Mesodermal cell (in vitro differentiated cells): ENCODE results near the gene STRADB.
"Not testable (repeated sequence)": the region's sequence is repeated elsewhere in the genome, so short reads cannot be mapped to it uniquely, and the experiment has no call there.

ENCODE experiments used
- H3K27ac ChIP-seq: 2 replicates; pipeline ENCODE4 v1.7.0; 2013; ENCODE audit warnings: mild to moderate bottlenecking, low read depth, low read length, moderate library complexity; ENCODE audit not compliant: severe bottlenecking
- H3K36me3 ChIP-seq: 2 replicates; pipeline ENCODE4 v1.7.1; 2013; ENCODE audit warnings: mild to moderate bottlenecking, low read length, moderate library complexity; ENCODE audit not compliant: control insufficient read depth, insufficient read depth
- H3K4me1 ChIP-seq: one replicate; pipeline ENCODE4 v1.7.1; 2013; ENCODE audit warnings: mild to moderate bottlenecking, low read length; ENCODE audit not compliant: insufficient read depth, control insufficient read depth, poor library complexity, severe bottlenecking
- H3K4me3 ChIP-seq: 2 replicates; pipeline ENCODE4 v1.7.0; 2013; ENCODE audit warnings: low read length, control low read depth, mild to moderate bottlenecking; ENCODE audit not compliant: insufficient read depth, poor library complexity, severe bottlenecking; ENCODE audit errors: extremely low read depth
- H3K9me3 ChIP-seq: 2 replicates; pipeline ENCODE4 v1.7.1; 2013; ENCODE audit warnings: mild to moderate bottlenecking, low read length, moderate library complexity; ENCODE audit not compliant: control insufficient read depth
- WGBS, 2 experiments: methylation state at CpG; one replicate each; pipeline ENCODE4 v1.1.5; 2013; ENCODE audit warnings: missing lambda C conversion rate in 2 of 2; ENCODE audit not compliant: insufficient coverage in 2 of 2; 5-methylcytosine and 5-hydroxymethylcytosine counted together

STRADB gene

DNA sequence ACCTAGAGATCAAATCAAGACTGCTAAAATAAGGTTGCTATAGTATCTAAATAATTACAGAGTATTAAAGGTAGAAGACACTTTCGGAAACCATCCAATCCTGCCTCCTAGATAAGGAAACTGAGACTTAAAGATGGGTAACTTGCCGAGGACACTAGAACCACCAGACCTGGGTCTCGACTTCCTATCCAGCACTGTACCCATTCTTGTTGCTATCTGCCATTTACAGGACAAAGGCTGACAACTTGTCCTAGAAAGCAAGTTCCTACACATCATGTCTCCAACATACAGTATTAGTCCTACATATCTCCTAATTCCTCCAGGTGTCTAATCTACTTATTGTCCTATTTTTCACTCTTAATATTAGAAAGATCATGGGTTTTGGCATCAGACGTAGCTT is 38.0 kb upstream of the STRADB start:
- Histone ChIP-seq H3K27ac (no peak overlapping the region), H3K36me3 (no peaks in the 10 kb centered on the region), H3K4me3 (no peak overlapping the region), H3K9me3 (no peaks in the 10 kb centered on the region), H3K4me1 (peaks cover 7% of the 10 kb centered on the region)
- 71 to 92% methylated on average over 2 of the region's 4 CpGs for WGBS, 2 experiments

DNA sequence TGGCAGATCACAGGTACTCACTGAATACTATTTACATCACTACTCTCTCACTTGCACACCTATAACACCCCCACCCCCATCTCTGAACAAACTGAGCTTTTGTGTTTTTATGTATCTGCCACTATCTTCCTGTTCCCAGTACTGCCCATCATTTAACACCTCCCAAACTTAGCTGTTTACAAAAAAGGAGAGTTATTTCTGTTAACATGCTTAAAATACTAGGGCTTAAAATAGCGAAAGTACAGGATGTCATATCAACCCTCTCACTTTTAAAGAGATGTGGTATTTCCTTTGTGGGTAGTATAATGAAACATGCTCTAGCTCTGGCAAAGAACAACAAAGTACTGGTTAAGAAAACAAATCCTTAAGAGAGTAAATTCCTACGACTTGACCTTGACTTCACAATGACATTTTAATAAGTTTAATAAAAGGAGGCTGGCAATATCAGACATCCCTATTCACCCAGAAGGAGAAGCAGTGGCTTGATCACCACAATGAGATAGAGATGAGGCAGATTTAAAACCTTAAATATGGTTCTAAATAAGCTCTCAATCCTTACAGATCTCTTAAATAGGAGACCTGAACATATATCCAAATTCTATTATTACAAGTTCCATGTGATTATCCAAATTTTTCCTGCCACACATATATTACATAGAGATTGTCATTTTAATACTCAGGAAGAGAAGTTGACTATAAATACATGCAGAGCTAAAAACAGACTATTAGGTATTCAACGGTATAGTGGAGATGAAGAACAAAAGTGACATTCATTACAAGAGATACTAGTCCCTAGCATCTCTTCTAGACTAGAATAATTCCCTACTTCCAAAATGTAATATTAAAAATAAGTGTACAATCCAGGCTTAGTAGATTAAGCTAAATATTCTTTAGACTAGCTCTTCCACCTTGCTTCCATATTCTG is 37.2 kb upstream of the STRADB start:
- H3K9me3 ChIP-seq, result no peaks in the 10 kb centered on the region
- no peaks in the 10 kb centered on the region for H3K36me3 ChIP-seq
- peaks cover 7% of the 10 kb centered on the region for H3K4me1 ChIP-seq
- no peak overlapping the region for H3K4me3 ChIP-seq
- H3K27ac ChIP-seq, result no peak overlapping the region
- WGBS, 2 experiments, result no CpG with 5 or more reads among the region's 3 CpGs

GRCh38 chr2:201415149-201415548 is 36.4 kb upstream of the STRADB start:
- peaks cover 7% of the 10 kb centered on the region for H3K4me1 ChIP-seq
- H3K36me3 ChIP-seq, result peaks cover 5% of the 10 kb centered on the region
- H3K9me3 ChIP-seq, result no peaks in the 10 kb centered on the region
- no peak overlapping the region for H3K27ac ChIP-seq
- WGBS, 2 experiments, result no CpG with 5 or more reads among the region's 2 CpGs
- no peak overlapping the region for H3K4me3 ChIP-seq

- Histone ChIP-seq H3K4me1 (peaks cover 5% of the 10 kb centered on the region), H3K36me3 (peaks cover 6% of the 10 kb centered on the region), H3K27ac (no peak overlapping the region), H3K9me3 (no peaks in the 10 kb centered on the region), H3K4me3 (no peak overlapping the region)
- no CpG with 5 or more reads among the region's 3 CpGs for WGBS, 2 experiments
These were observed 32.4 kb upstream of the STRADB start for GRCh38 chr2:201419057-201419635.

GRCh38 chr2:201419986-201420385 is 31.6 kb upstream of the STRADB start:
- Histone ChIP-seq H3K27ac (no peak overlapping the region), H3K4me3 (no peak overlapping the region), H3K36me3 (peaks cover 6% of the 10 kb centered on the region), H3K4me1 (no peaks in the 10 kb centered on the region), H3K9me3 (no peaks in the 10 kb centered on the region)
- 96 to 98% methylated on average over 3 of the region's 4 CpGs for WGBS, 2 experiments

- no peaks in the 10 kb centered on the region for H3K9me3 ChIP-seq
- WGBS, 2 experiments, result 93 to 100% methylated on average over 2 to 3 of the region's 3 CpGs
- H3K27ac ChIP-seq, result no peak overlapping the region
- peaks cover 6% of the 10 kb centered on the region for H3K36me3 ChIP-seq
- H3K4me3 ChIP-seq, result no peak overlapping the region
- H3K4me1 ChIP-seq, result no peaks in the 10 kb centered on the region
These were observed 31.0 kb upstream of the STRADB start for GRCh38 chr2:201420442-201421113.

- Histone ChIP-seq H3K4me3 (no peak overlapping the region), H3K27ac (no peak overlapping the region), H3K9me3 (peaks cover 4% of the 10 kb centered on the region), H3K36me3 (peaks cover 6% of the 10 kb centered on the region), H3K4me1 (no peaks in the 10 kb centered on the region)
- 80 to 86% methylated on average over 7 to 8 of the region's 9 CpGs for WGBS, 2 experiments
These were observed 25.6 kb upstream of the STRADB start for GRCh38 chr2:201425952-201426351.

DNA sequence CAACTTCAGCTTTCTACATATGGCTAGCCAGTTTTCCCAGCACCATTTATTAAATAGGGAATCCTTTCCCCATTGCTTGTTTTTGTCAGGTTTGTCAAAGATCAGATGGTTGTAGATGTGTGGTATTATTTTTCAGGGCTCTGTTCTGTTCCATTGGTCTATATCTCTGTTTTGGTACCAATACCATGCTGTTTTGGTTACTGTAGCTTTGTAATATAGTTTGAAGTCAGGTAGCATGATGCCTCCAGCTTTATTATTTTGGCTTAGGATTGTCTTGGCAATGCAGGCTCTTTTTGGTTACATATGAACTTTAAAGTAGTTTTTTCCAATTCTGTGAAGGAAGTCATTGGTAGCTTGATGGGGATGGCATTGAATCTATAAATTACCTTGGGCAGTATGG is 23.2 kb upstream of the STRADB start:
- H3K4me3 ChIP-seq, H3K27ac ChIP-seq: not testable (repeated sequence)
- H3K36me3 ChIP-seq, result peaks cover 11% of the 10 kb centered on the region
- peaks cover 11% of the 10 kb centered on the region for H3K9me3 ChIP-seq
- peaks cover 16% of the 10 kb centered on the region for H3K4me1 ChIP-seq

GRCh38 chr2:201429835-201430234 is 21.7 kb upstream of the STRADB start:
- WGBS, 2 experiments, result 93 to 94% methylated on average over 3 to 5 of the region's 6 CpGs
- peaks cover 11% of the 10 kb centered on the region for H3K9me3 ChIP-seq
- H3K4me1 ChIP-seq, result peaks cover 20% of the 10 kb centered on the region
- H3K36me3 ChIP-seq, result peaks cover 11% of the 10 kb centered on the region
- not testable (repeated sequence) for H3K27ac ChIP-seq, H3K4me3 ChIP-seq

- peaks cover 20% of the 10 kb centered on the region for H3K4me1 ChIP-seq
- H3K4me3 ChIP-seq, H3K27ac ChIP-seq: not testable (repeated sequence)
- WGBS, 2 experiments, result 92 to 95% methylated on average over 9 of the region's 12 CpGs
- H3K36me3 ChIP-seq, result peaks cover 11% of the 10 kb centered on the region
- peaks cover 11% of the 10 kb centered on the region for H3K9me3 ChIP-seq
These were observed 21.2 kb upstream of the STRADB start for GRCh38 chr2:201430322-201430721.
